H9 (cell line): ENCODE results near the gene ADGRD1. TPM values are rescaled to one million over a fixed set of nuclear protein-coding genes. Genes with fewer than 3 reads are reported as not detected.

Experiments
- DNase-seq: peaks from one replicate; pipeline ENCODE4 v3.0.0-alpha.2; 2017
- H2AFZ ChIP-seq: one replicate; pipeline ENCODE4 v1.6.1; 2013; ENCODE audit warnings: mild to moderate bottlenecking, low read length, control low read depth, moderate library complexity
- H2AK5ac ChIP-seq: 2 replicates; pipeline ENCODE4 v1.6.1; 2013; ENCODE audit warnings: low read length, control low read depth, mixed read lengths; ENCODE audit not compliant: insufficient read length
- H2BK120ac ChIP-seq: one replicate; pipeline ENCODE4 v1.6.1; 2013; ENCODE audit warnings: low read depth, mild to moderate bottlenecking, low read length, control low read depth, inconsistent platforms; ENCODE audit not compliant: poor library complexity, severe bottlenecking
- H2BK12ac ChIP-seq: 2 replicates; pipeline ENCODE4 v1.6.1; 2013; ENCODE audit warnings: low read length, control low read depth, mixed read lengths, low read depth; ENCODE audit not compliant: insufficient read length
- H2BK15ac ChIP-seq: 2 replicates; pipeline ENCODE4 v1.6.1; 2013; ENCODE audit warnings: low read depth, low read length, control low read depth
- H2BK20ac ChIP-seq: one replicate; pipeline ENCODE4 v1.6.1; 2013; ENCODE audit warnings: low read depth, mild to moderate bottlenecking, low read length, control low read depth, inconsistent platforms; ENCODE audit not compliant: poor library complexity, severe bottlenecking
- H2BK5ac ChIP-seq: 2 replicates; pipeline ENCODE4 v1.6.1; 2013; ENCODE audit warnings: low read length, control low read depth, mixed read lengths; ENCODE audit not compliant: insufficient read length
- H3K14ac ChIP-seq: 2 replicates; pipeline ENCODE4 v1.6.1; 2013; ENCODE audit warnings: low read length, control low read depth; ENCODE audit not compliant: insufficient read depth
- H3K18ac ChIP-seq: 2 replicates; pipeline ENCODE4 v1.6.1; 2013; ENCODE audit warnings: low read depth, mild to moderate bottlenecking, mixed read lengths, low read length, control low read depth; ENCODE audit not compliant: insufficient read length
- H3K23ac ChIP-seq: 2 replicates; pipeline ENCODE4 v1.6.1; 2013; ENCODE audit warnings: low read length, control low read depth, mixed read lengths, low read depth; ENCODE audit not compliant: insufficient read length
- H3K23me2 ChIP-seq: 2 replicates; pipeline ENCODE4 v1.6.1; 2013; ENCODE audit warnings: low read depth, mild to moderate bottlenecking, mixed read lengths, low read length, control low read depth; ENCODE audit not compliant: insufficient read length, poor library complexity, severe bottlenecking
- H3K27ac ChIP-seq: 2 replicates; pipeline ENCODE4 v1.5.1; 2013; ENCODE audit warnings: low read length, control low read depth, mixed read lengths, low read depth; ENCODE audit not compliant: insufficient read length
- H3K27me3 ChIP-seq: 2 replicates; pipeline ENCODE4 v1.6.1; 2013; ENCODE audit warnings: low read length, control low read depth, inconsistent platforms; ENCODE audit not compliant: insufficient read depth
- H3K4ac ChIP-seq: 2 replicates; pipeline ENCODE4 v1.6.1; 2013; ENCODE audit warnings: low read depth, mild to moderate bottlenecking, control low read depth, inconsistent platforms, low read length, moderate library complexity
- H3K4me1 ChIP-seq: 2 replicates; pipeline ENCODE4 v1.6.1; 2013; ENCODE audit warnings: low read length, control low read depth, inconsistent platforms; ENCODE audit not compliant: insufficient read depth
- H3K4me2 ChIP-seq: 2 replicates; pipeline ENCODE4 v1.6.1; 2013; ENCODE audit warnings: low read length, control low read depth, mixed read lengths; ENCODE audit not compliant: insufficient read length, insufficient read depth
- H3K56ac ChIP-seq: 2 replicates; pipeline ENCODE4 v1.6.1; 2013; ENCODE audit warnings: low read depth, mild to moderate bottlenecking, mixed read lengths, low read length, control low read depth; ENCODE audit not compliant: insufficient read length
- H3K79me1 ChIP-seq: 2 replicates; pipeline ENCODE4 v1.6.1; 2013; ENCODE audit warnings: low read depth, mild to moderate bottlenecking, moderate library complexity, low read length, control low read depth, inconsistent platforms; ENCODE audit not compliant: insufficient read depth, poor library complexity, severe bottlenecking
- H3K79me2 ChIP-seq: 2 replicates; pipeline ENCODE4 v1.6.1; 2013; ENCODE audit warnings: low read length, control low read depth, inconsistent platforms; ENCODE audit not compliant: insufficient read depth
- H3K9ac ChIP-seq: 2 replicates; pipeline ENCODE4 v1.6.1; 2013; ENCODE audit warnings: low read length, control low read depth, mixed read lengths; ENCODE audit not compliant: insufficient read length; ENCODE audit errors: extremely low read depth
- H3K9me3 ChIP-seq: one replicate; pipeline ENCODE4 v1.6.1; 2013; ENCODE audit warnings: low read depth, low read length, inconsistent platforms; ENCODE audit not compliant: control insufficient read depth
- H3T11ph ChIP-seq: one replicate; pipeline ENCODE4 v1.6.1; 2013; ENCODE audit warnings: mild to moderate bottlenecking, low read length, control low read depth, inconsistent platforms
- H4K20me1 ChIP-seq: one replicate; pipeline ENCODE4 v1.6.1; 2013; ENCODE audit not compliant: control insufficient read depth, insufficient read length, insufficient read depth
- H4K5ac ChIP-seq: 2 replicates; pipeline ENCODE4 v1.6.1; 2013; ENCODE audit warnings: low read depth, mild to moderate bottlenecking, mixed read lengths, low read length, control low read depth; ENCODE audit not compliant: insufficient read length
- H4K8ac ChIP-seq: replicated peaks from 2 replicates; pipeline ENCODE4 v1.6.1; 2013; ENCODE audit warnings: low read length, control low read depth, mixed read lengths, low read depth; ENCODE audit not compliant: insufficient read length
- H4K91ac ChIP-seq: 2 replicates; pipeline ENCODE4 v1.6.1; 2013; ENCODE audit warnings: low read depth, mild to moderate bottlenecking, moderate library complexity, mixed read lengths, low read length, control low read depth; ENCODE audit not compliant: insufficient read length
- H3K27ac Mint-ChIP-seq, 3 experiments: 2 replicates in 2 of 3; 3 replicates in 1 of 3; pipeline ENCODE4 v1.8.0; 2020 to 2021; ENCODE audit warnings: mixed read lengths in 3 of 3, mild to moderate bottlenecking in 1 of 3, moderate library complexity in 1 of 3
- H3K27me3 Mint-ChIP-seq: 2 replicates; pipeline ENCODE4 v1.8.0; 2021; ENCODE audit warnings: low read depth, mild to moderate bottlenecking, moderate library complexity, mixed read lengths
- H3K36me3 Mint-ChIP-seq, 3 experiments: 2 replicates in 2 of 3; 3 replicates in 1 of 3; pipeline ENCODE4 v1.8.0; 2020 to 2021; ENCODE audit warnings: low read depth in 3 of 3, mixed read lengths in 3 of 3; ENCODE audit not compliant: insufficient read depth in 1 of 3
- H3K4me1 Mint-ChIP-seq, 2 experiments: 2 replicates each; pipeline ENCODE4 v1.8.0; 2020; ENCODE audit warnings: mixed read lengths in 2 of 2
- H3K4me3 Mint-ChIP-seq, 2 experiments: 2 replicates in 1 of 2; 3 replicates in 1 of 2; pipeline ENCODE4 v1.8.0; 2020 to 2021; ENCODE audit warnings: mild to moderate bottlenecking in 2 of 2, mixed read lengths in 2 of 2, moderate library complexity in 1 of 2
- H3K9me3 Mint-ChIP-seq, 2 experiments: 2 replicates in 1 of 2; 3 replicates in 1 of 2; pipeline ENCODE4 v1.8.0; 2020; ENCODE audit warnings: mild to moderate bottlenecking in 2 of 2, mixed read lengths in 2 of 2, moderate library complexity in 1 of 2
- CTCF ChIP-seq: fragments of 200-600 bp; sonication (generic); conservative IDR thresholded peaks from 3 replicates; pipeline ENCODE4 v1.8.0; 2021; ENCODE audit warnings: antibody characterized with exemption, mild to moderate bottlenecking
- total RNA-seq: library from RNA; stranded (reverse); gene quantifications from 2 replicates; pipeline ENCODE4 v1.2.1, GENCODE V29; 2021

The ADGRD1 gene
- total RNA-seq, 1 experiment from 2014 or later: 0.52 TPM

- Histone ChIP-seq H3K4me2 (no peak overlapping the region), H4K20me1 (no peaks in the 10 kb centered on the region), H4K8ac (no peak overlapping the region), H3K4ac (no peak overlapping the region), H3K23me2 (no peaks in the 10 kb centered on the region), H3K79me2 (no peaks in the 10 kb centered on the region), H3T11ph (no peak overlapping the region), H2BK5ac (no peak overlapping the region), H3K27me3 (no peaks in the 10 kb centered on the region), H3K23ac (no peak overlapping the region), H3K14ac (no peak overlapping the region), H3K4me1 (peaks cover 2% of the 10 kb centered on the region; the same call in 1 of the 2 replicates), H2AK5ac (no peak overlapping the region), H4K91ac (no peak overlapping the region), H3K56ac (no peak overlapping the region), H3K27ac (no peak overlapping the region), H3K9ac (no peak overlapping the region), H2BK15ac (no peak overlapping the region), H3K79me1 (no peaks in the 10 kb centered on the region), H2BK12ac (no peak overlapping the region), H2AFZ (no peak overlapping the region), H3K9me3 (no peaks in the 10 kb centered on the region), H2BK20ac (no peak overlapping the region), H2BK120ac (no peak overlapping the region), H3K18ac (no peak overlapping the region), H4K5ac (no peak overlapping the region)
- peaks cover 0 to 10% (median 4%) of the 10 kb centered on the region in 3 experiments; a peak in 3 of 7 replicates for H3K36me3 Mint-ChIP-seq
- no peak overlapping the region for H3K27ac Mint-ChIP-seq
- H3K4me3 Mint-ChIP-seq: no peak overlapping the region
- peaks cover 9 to 10% of the 10 kb centered on the region in 2 experiments for H3K4me1 Mint-ChIP-seq
- DNase-seq: no peak
- no peak for TF ChIP-seq CTCF
- peaks cover 12% of the 10 kb centered on the region for H3K27me3 Mint-ChIP-seq
- peaks cover 26 to 40% of the 10 kb centered on the region in 2 experiments for H3K9me3 Mint-ChIP-seq
These were observed 41.8 kb upstream of the ADGRD1 start for GRCh38 chr12:130911933-130912332.
